A549 treated with CORT108297 at 1 μM for 4 hours (cell line): ENCODE measurements around the gene TTC14. TPM values are rescaled to one million over a fixed set of nuclear protein-coding genes. Genes with fewer than 3 reads are reported as not detected.

Experiments
- total RNA-seq: library from RNA; stranded (reverse); fragments of 200-300 nt; extraction: Qiagen RNA extraction; gene quantifications from 5 replicates; pipeline ENCODE4 v1.2.3, GENCODE V29; 2022

Gene TTC14
- 12.3 to 16.2 TPM (median 15.1 TPM) in 5 replicates for total RNA-seq

GRCh38 chr3:180601688-180602666 is at the start of gene TTC14:
Gene TTC14, plus strand, starts transcription at chr3:180602163. Its CDS starts 99 bp downstream, at chr3:180602262.

Other genes with a start within 250 kb of the TTC14 start
- gene CCDC39, start 77.3 kb downstream of the TTC14 start, total RNA-seq: not detected in 5 replicates